GM12878 (cell line): ENCODE measurements around the gene SEBOX. TPM values are rescaled to one million over a fixed set of nuclear protein-coding genes. Genes with fewer than 3 reads are reported as not detected.
A peak's percentile ranks its signal among the peaks of the same experiment; 100 is the strongest.

Source experiments
- ATAC-seq: fragments of 200-7000 bp; cut with Tn5 transposase; 3 replicates; pipeline ENCODE4 v1.9.1; 2020; ENCODE audit warnings: mild to moderate bottlenecking, moderate library complexity
- BruUV-seq: library from RNA; stranded (reverse); fragments of 400-500 nt; replicated peaks from 2 replicates; lab custom pipeline; 2021; lab: Mats Ljungman, UMichigan
- CTCF ChIA-PET: fragments of 300-600 bp; sonication (Branson Sonifier 250); formaldehyde crosslinking; extraction: SDS; loops from one replicate; lab custom pipeline; 2021; ENCODE audit warnings: inconsistent platforms; lab: Yijun Ruan, JAX
- POLR2A ChIA-PET: fragments of 350-600 bp; formaldehyde crosslinking; extraction: SDS; loops from one replicate; lab custom pipeline; 2021; ENCODE audit warnings: inconsistent platforms; lab: Charles Lee
- RAD21 ChIA-PET: fragments of 300-600 bp; sonication (Branson Sonifier 250); formaldehyde crosslinking; loops from one replicate; lab custom pipeline; 2023; ENCODE audit warnings: antibody characterized with exemption; ENCODE audit not compliant: unreplicated experiment; lab: Charles Lee
- SMC1A ChIA-PET: fragments of 300-600 bp; sonication (Branson Sonifier 250); formaldehyde crosslinking; loops from one replicate; lab custom pipeline; 2023; ENCODE audit not compliant: unreplicated experiment, uncharacterized antibody; lab: Charles Lee
- DNase-seq: peaks from one replicate; pipeline ENCODE4 v3.0.0-alpha.2; 2011; ENCODE audit warnings: low read depth, low spot score
- FAIRE-seq: peaks from 3 replicates; lab custom pipeline; 2011; peaks lifted over from hg19 to GRCh38; lab: Jason Lieb, UNC
- H2AFZ ChIP-seq: 2 replicates; pipeline ENCODE4 v1.6.0; 2011; ENCODE audit warnings: low read depth, low read length, control low read depth; ENCODE audit not compliant: control insufficient read depth
- H3K27ac ChIP-seq: 2 replicates; pipeline ENCODE4 v1.5.1; 2011; ENCODE audit warnings: control low read depth; ENCODE audit not compliant: control insufficient read depth, insufficient read depth
- H3K27me3 ChIP-seq, 2 experiments: replicated peaks in 1 of 2; 2 replicates each; pipeline versions ENCODE4 v1.6.0 to v1.6.1; 2011; ENCODE audit warnings: low read length in 1 of 2; ENCODE audit not compliant: control insufficient read depth in 2 of 2, insufficient read depth in 2 of 2
- H3K36me3 ChIP-seq, 2 experiments: 2 replicates each; pipeline ENCODE4 v1.5.1; 2011; ENCODE audit warnings: low read length in 1 of 2; ENCODE audit not compliant: control insufficient read depth in 2 of 2, insufficient read depth in 2 of 2
- H3K4me1 ChIP-seq: 2 replicates; pipeline ENCODE4 v1.6.1; 2011; ENCODE audit warnings: mild to moderate bottlenecking, low read length, moderate library complexity, mixed read lengths; ENCODE audit not compliant: control insufficient read depth, insufficient read depth
- H3K4me2 ChIP-seq: 2 replicates; pipeline ENCODE4 v1.6.0; 2011; ENCODE audit warnings: control low read depth; ENCODE audit not compliant: control insufficient read depth, insufficient read depth
- H3K4me3 ChIP-seq: fragments of 200-600 bp; sonication (generic); 2 replicates; pipeline ENCODE4 v1.5.1; 2016
- H3K79me2 ChIP-seq: 2 replicates; pipeline ENCODE4 v1.6.0; 2011; ENCODE audit warnings: low read length; ENCODE audit not compliant: control insufficient read depth, insufficient read depth
- H3K9ac ChIP-seq: 2 replicates; pipeline ENCODE4 v1.8.0; 2011; ENCODE audit warnings: low read length, control low read depth, mixed read lengths; ENCODE audit not compliant: control insufficient read depth, insufficient read depth
- H3K9me3 ChIP-seq: replicated peaks from 3 replicates; pipeline ENCODE4 v1.5.1; 2011; ENCODE audit warnings: mild to moderate bottlenecking, low read length; ENCODE audit not compliant: control insufficient read depth, insufficient read depth
- H4K20me1 ChIP-seq: 2 replicates; pipeline ENCODE4 v1.6.0; 2011; ENCODE audit not compliant: control insufficient read depth, insufficient read depth
- BHLHE40 ChIP-seq, 2 experiments: fragments of 450-650 bp in 1 of 2; IDR thresholded peaks; 2 replicates each; pipeline ENCODE4 v1.6.1; 2011 to 2017; ENCODE audit warnings: low read depth in 2 of 2, borderline replicate concordance in 1 of 2, improper control_type of control experiment in 1 of 2, low read length in 1 of 2, mild to moderate bottlenecking in 1 of 2
- BMI1 ChIP-seq: fragments of 450-650 bp; IDR thresholded peaks from 2 replicates; pipeline ENCODE4 v1.6.1; 2016; ENCODE audit warnings: mild to moderate bottlenecking, moderate library complexity, borderline replicate concordance
- CHD1 ChIP-seq: IDR thresholded peaks from 2 replicates; pipeline ENCODE4 v1.6.1; 2012; ENCODE audit warnings: low read depth, low read length, improper control_type of control experiment
- EP300 ChIP-seq, 2 experiments: fragments of 150-350 bp in 1 of 2; IDR thresholded peaks; 2 replicates each; pipeline ENCODE4 v1.6.1; 2011 to 2012; ENCODE audit warnings: low read depth in 2 of 2, low read length in 2 of 2, borderline replicate concordance in 1 of 2, improper control_type of control experiment in 1 of 2, inconsistent platforms in 1 of 2; ENCODE audit not compliant: control insufficient read depth in 1 of 2
- IKZF2 ChIP-seq, 2 experiments: fragments of 450-650 bp; IDR thresholded peaks; 2 replicates each; pipeline ENCODE4 v1.6.1; 2017; ENCODE audit warnings: mild to moderate bottlenecking in 2 of 2, moderate library complexity in 2 of 2
- IRF3 ChIP-seq: fragments of 450-650 bp; IDR thresholded peaks from 2 replicates; pipeline ENCODE4 v1.6.1; 2014; ENCODE audit warnings: mild to moderate bottlenecking
- NFXL1 ChIP-seq: fragments of 450-650 bp; IDR thresholded peaks from 2 replicates; pipeline ENCODE4 v1.6.1; 2017; ENCODE audit warnings: antibody characterized with exemption, mild to moderate bottlenecking, borderline replicate concordance
- NRF1 ChIP-seq: conservative IDR thresholded peaks from 2 replicates; pipeline ENCODE4 v1.6.1; 2011; ENCODE audit warnings: mild to moderate bottlenecking, low read depth, low read length, improper control_type of control experiment
- PBX3 ChIP-seq: IDR thresholded peaks from 2 replicates; pipeline ENCODE4 v1.6.1; 2011; ENCODE audit warnings: mild to moderate bottlenecking, low read depth, low read length, moderate library complexity; ENCODE audit not compliant: insufficient replicate concordance
- POLR2A ChIP-seq: IDR thresholded peaks from 2 replicates; pipeline ENCODE4 v1.6.1; 2011; ENCODE audit warnings: low read depth, mild to moderate bottlenecking, low read length
- TCF3 ChIP-seq: IDR thresholded peaks from 2 replicates; pipeline ENCODE4 v1.6.1; 2012; ENCODE audit warnings: low read depth, mild to moderate bottlenecking, low read length, borderline replicate concordance; ENCODE audit not compliant: insufficient read depth
- ZNF384 ChIP-seq: IDR thresholded peaks from 2 replicates; pipeline ENCODE4 v1.6.1; 2012; ENCODE audit warnings: low read depth, mild to moderate bottlenecking, low read length, improper control_type of control experiment, borderline replicate concordance
- WGBS: methylation state at CpG from one replicate; pipeline ENCODE4 v1.1.6; 2016; ENCODE audit warnings: low lambda C conversion rate; ENCODE audit not compliant: insufficient replicate concordance, insufficient coverage; ENCODE audit errors: missing lambda C conversion rate; 5-methylcytosine and 5-hydroxymethylcytosine counted together
- in situ Hi-C: fragments of 300-500 bp; cut with MboI; formaldehyde crosslinking; loops from 9 replicates; pipeline ENCODE4 v1.14.3; 2018; ENCODE audit warnings: mixed read lengths
- intact Hi-C: fragments of 100-400 bp; cut with micrococcal nuclease; formaldehyde crosslinking; loops from one replicate; pipeline ENCODE4 v1.14.2; 2022; ENCODE audit not compliant: unreplicated experiment
- polyA plus RNA-seq, 11 experiments: library from polyadenylated mRNA; depleted of rRNA in 4 of 11; unstranded in 6 of 11; stranded (reverse) in 5 of 11; fragments of >200 nt; fragmentation: Nextera tagmentation in 4 of 11; fragmentation: Illumina TruSeq in 1 of 11; extraction: Ambion mirVana in 4 of 11; extraction: Trizol in 1 of 11; gene quantifications; 1 replicate in 1 of 11; 2 replicates in 10 of 11; pipeline versions ENCODE4 v1.2.1 to v1.2.3, GENCODE V29; 2011 to 2016; ENCODE audit warnings: inconsistent platforms in 2 of 11, missing spikeins in 2 of 11, low read depth in 1 of 11
- total RNA-seq, 4 experiments: library from RNA; depleted of rRNA in 3 of 4; stranded (reverse); fragments of >200 nt in 3 of 4; fragmentation: Illumina TruSeq in 1 of 4; extraction: Trizol in 1 of 4; gene quantifications; 2 replicates each; pipeline versions ENCODE4 v1.2.1 to v1.2.3, GENCODE V29; 2013 to 2021

The SEBOX gene
- total and polyA plus RNA-seq, 10 of the 15 experiments (the other 5 are each of a cell fraction or from before 2014, with no cell fraction given): not detected

DNA sequence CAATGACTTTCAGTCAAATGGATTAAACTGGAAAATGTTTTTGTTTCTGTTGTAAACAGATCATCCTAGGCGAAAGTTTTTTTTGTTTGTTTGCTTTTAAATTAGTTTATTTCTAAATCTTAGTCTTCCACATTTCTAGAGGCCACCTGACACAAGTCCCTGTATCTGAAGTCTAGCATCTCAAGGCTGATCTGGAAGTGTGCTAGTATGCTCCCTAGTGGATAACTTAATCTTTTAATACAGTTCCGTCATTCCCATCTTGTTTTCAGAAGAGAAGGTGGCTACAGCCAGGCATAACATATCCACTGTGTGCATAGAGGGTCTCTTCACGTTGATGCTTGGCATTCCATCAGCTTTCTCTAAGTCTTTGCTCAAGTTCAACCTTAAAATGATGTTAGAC is 37.3 kb downstream of the SEBOX start:
- Histone ChIP-seq H2AFZ (no peak overlapping the region), H3K9ac (no peak overlapping the region), H3K36me3 (peaks cover 11 to 15% of the 10 kb centered on the region in 2 experiments), H3K9me3 (no peaks in the 10 kb centered on the region), H3K4me3 (no peak overlapping the region), H4K20me1 (no peaks in the 10 kb centered on the region; the same call in 1 of the 2 replicates), H3K27me3 (no peaks in the 10 kb centered on the region), H3K79me2 (peaks cover 22% of the 10 kb centered on the region)
- in situ Hi-C loops: no loop called here
- ChIA-PET SMC1A (no interaction called here), POLR2A (no interaction called here), CTCF (no interaction called here)
- ATAC-seq: no peak
- 35% methylated on average over 3 of the region's 3 CpGs for WGBS
- BruUV-seq: no TSS peak
- TF ChIP-seq EP300 (IDR thresholded peaks at IDR 0.05; ENCODE audit: borderline replicate concordance in 1 of 2, control insufficient read depth in 1 of 2, low read depth in 2 of 2, low read length in 2 of 2) (no peak), BMI1 (no peak), NRF1 (no peak), PBX3 (no peak), ZNF384 (no peak), NFXL1 (no peak), IKZF2 (IDR thresholded peaks at IDR 0.05) (no peak), IRF3 (no peak), POLR2A (no peak), TCF3 (no peak), BHLHE40 (IDR thresholded peaks at IDR 0.05; ENCODE audit: borderline replicate concordance in 1 of 2, low read depth in 2 of 2, low read length in 1 of 2) (no peak), CHD1 (no peak)
- TF ChIP-seq, all 136 proteins: peak for 0
- Histone ChIP-seq H3K4me2 (no peak overlapping the region), H3K27ac (peak overlapping the region; percentile 23; the same call in 1 of the 2 replicates), H3K4me1 (peaks cover 6% of the 10 kb centered on the region; the same call in 1 of the 2 replicates)
- DNase-seq (no peak), FAIRE-seq (no peak)
- RAD21 ChIA-PET: no interaction called here
- intact Hi-C loops: no loop called here
